Measurements from ENCODE around the gene BRPF1.

- TF ChIP-seq, protein P1, sequence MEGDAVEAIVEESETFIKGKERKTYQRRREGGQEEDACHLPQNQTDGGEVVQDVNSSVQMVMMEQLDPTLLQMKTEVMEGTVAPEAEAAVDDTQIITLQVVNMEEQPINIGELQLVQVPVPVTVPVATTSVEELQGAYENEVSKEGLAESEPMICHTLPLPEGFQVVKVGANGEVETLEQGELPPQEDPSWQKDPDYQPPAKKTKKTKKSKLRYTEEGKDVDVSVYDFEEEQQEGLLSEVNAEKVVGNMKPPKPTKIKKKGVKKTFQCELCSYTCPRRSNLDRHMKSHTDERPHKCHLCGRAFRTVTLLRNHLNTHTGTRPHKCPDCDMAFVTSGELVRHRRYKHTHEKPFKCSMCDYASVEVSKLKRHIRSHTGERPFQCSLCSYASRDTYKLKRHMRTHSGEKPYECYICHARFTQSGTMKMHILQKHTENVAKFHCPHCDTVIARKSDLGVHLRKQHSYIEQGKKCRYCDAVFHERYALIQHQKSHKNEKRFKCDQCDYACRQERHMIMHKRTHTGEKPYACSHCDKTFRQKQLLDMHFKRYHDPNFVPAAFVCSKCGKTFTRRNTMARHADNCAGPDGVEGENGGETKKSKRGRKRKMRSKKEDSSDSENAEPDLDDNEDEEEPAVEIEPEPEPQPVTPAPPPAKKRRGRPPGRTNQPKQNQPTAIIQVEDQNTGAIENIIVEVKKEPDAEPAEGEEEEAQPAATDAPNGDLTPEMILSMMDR (IDR thresholded peaks at IDR 0.05): no peak
- no peak for TF ChIP-seq ZFX (IDR thresholded peaks at IDR 0.05; ENCODE audit: borderline replicate concordance)
Observed at GRCh38 chr3:9710174-9710739, 21.3 kb upstream of the BRPF1 start.

Measured in 22Rv1 (cell line).